ENCODE data around the gene NAPSA.
A peak's percentile ranks its signal among the peaks of the same experiment; 100 is the strongest.

Gene NAPSA

GRCh38 chr19:50368649-50369570, 3.5 kb upstream of the NAPSA start:
- H3K9me3 ChIP-seq (ENCODE audit: insufficient read depth, low read length): no peaks in the 10 kb centered on the region
- TF ChIP-seq CTCF (IDR thresholded peaks at IDR 0.05; ENCODE audit: low read depth, low read length) (peak; percentile 83), EZH2phosphoT487 (IDR thresholded peaks at IDR 0.05; ENCODE audit: low read depth) (no peak)
- H3K4me2 ChIP-seq (ENCODE audit: low read length): peak overlapping the region; percentile 88
- no peaks in the 10 kb centered on the region for H3K27me3 ChIP-seq (ENCODE audit: low read depth, low read length)
- H3K9ac ChIP-seq (ENCODE audit: low read length): peak overlapping the region; percentile 90
- no peaks in the 10 kb centered on the region; the same call in 1 of the 2 replicates for H3K79me2 ChIP-seq (ENCODE audit: low read length)
- H2AFZ ChIP-seq (ENCODE audit: low read depth, low read length): peak overlapping the region; percentile 88
- peaks cover 32% of the 10 kb centered on the region for H3K4me1 ChIP-seq (ENCODE audit: low read length)
- H3K36me3 ChIP-seq (replicated peaks; ENCODE audit: low read depth, low read length): no peaks in the 10 kb centered on the region
- H3K27ac ChIP-seq (ENCODE audit: low read length): peak overlapping the region; percentile 57
- peak overlapping the region; percentile 82 for H3K4me3 ChIP-seq (ENCODE audit: low read length)
- no peaks in the 10 kb centered on the region for H4K20me1 ChIP-seq (ENCODE audit: insufficient read depth, low read length)

- Histone ChIP-seq H3K4me3 (ENCODE audit: low read length) (no peak overlapping the region), H3K36me3 (replicated peaks; ENCODE audit: low read depth, low read length) (peaks cover 8% of the 10 kb centered on the region), H4K20me1 (ENCODE audit: insufficient read depth, low read length) (no peaks in the 10 kb centered on the region), H3K27ac (ENCODE audit: low read length) (no peak overlapping the region), H3K4me1 (ENCODE audit: low read length) (peaks cover 65% of the 10 kb centered on the region), H3K4me2 (ENCODE audit: low read length) (no peak overlapping the region), H3K27me3 (ENCODE audit: low read depth, low read length) (no peaks in the 10 kb centered on the region), H2AFZ (ENCODE audit: low read depth, low read length) (no peak overlapping the region), H3K79me2 (ENCODE audit: low read length) (no peaks in the 10 kb centered on the region; the same call in 1 of the 2 replicates), H3K9me3 (ENCODE audit: insufficient read depth, low read length) (no peaks in the 10 kb centered on the region), H3K9ac (ENCODE audit: low read length) (no peak overlapping the region)
- TF ChIP-seq EZH2phosphoT487 (IDR thresholded peaks at IDR 0.05; ENCODE audit: low read depth): no peak
Measured at GRCh38 chr19:50362656-50363424, 2.6 kb downstream of the NAPSA start.

GRCh38 chr19:50362030-50362412, 3.4 kb downstream of the NAPSA start:
- no peak overlapping the region for H3K27ac ChIP-seq (ENCODE audit: low read length)
- no peaks in the 10 kb centered on the region for H3K9me3 ChIP-seq (ENCODE audit: insufficient read depth, low read length)
- H3K4me1 ChIP-seq (ENCODE audit: low read length): peaks cover 59% of the 10 kb centered on the region
- H3K27me3 ChIP-seq (ENCODE audit: low read depth, low read length): no peaks in the 10 kb centered on the region
- H4K20me1 ChIP-seq (ENCODE audit: insufficient read depth, low read length): no peaks in the 10 kb centered on the region
- no peak overlapping the region for H3K9ac ChIP-seq (ENCODE audit: low read length)
- no peaks in the 10 kb centered on the region; the same call in 1 of the 2 replicates for H3K79me2 ChIP-seq (ENCODE audit: low read length)
- peaks cover 8% of the 10 kb centered on the region for H3K36me3 ChIP-seq (replicated peaks; ENCODE audit: low read depth, low read length)
- no peak overlapping the region for H2AFZ ChIP-seq (ENCODE audit: low read depth, low read length)
- no peak for TF ChIP-seq CTCF (IDR thresholded peaks at IDR 0.05; ENCODE audit: low read depth, low read length)
- TF ChIP-seq EZH2phosphoT487 (IDR thresholded peaks at IDR 0.05; ENCODE audit: low read depth): no peak
- H3K4me3 ChIP-seq (ENCODE audit: low read length): no peak overlapping the region
- no peak overlapping the region for H3K4me2 ChIP-seq (ENCODE audit: low read length)

- H4K20me1 ChIP-seq (ENCODE audit: insufficient read depth, low read length): no peaks in the 10 kb centered on the region
- H3K4me2 ChIP-seq (ENCODE audit: low read length): no peak overlapping the region
- H3K9me3 ChIP-seq (ENCODE audit: insufficient read depth, low read length): no peaks in the 10 kb centered on the region
- no peak overlapping the region for H3K9ac ChIP-seq (ENCODE audit: low read length)
- peaks cover 63% of the 10 kb centered on the region for H3K4me1 ChIP-seq (ENCODE audit: low read length)
- no peak overlapping the region for H3K4me3 ChIP-seq (ENCODE audit: low read length)
- TF ChIP-seq CTCF (IDR thresholded peaks at IDR 0.05; ENCODE audit: low read depth, low read length): no peak
- TF ChIP-seq EZH2phosphoT487 (IDR thresholded peaks at IDR 0.05; ENCODE audit: low read depth): no peak
- no peak overlapping the region for H2AFZ ChIP-seq (ENCODE audit: low read depth, low read length)
- peaks cover 8% of the 10 kb centered on the region for H3K36me3 ChIP-seq (replicated peaks; ENCODE audit: low read depth, low read length)
- no peaks in the 10 kb centered on the region; the same call in 1 of the 2 replicates for H3K79me2 ChIP-seq (ENCODE audit: low read length)
- H3K27ac ChIP-seq (ENCODE audit: low read length): no peak overlapping the region
- no peaks in the 10 kb centered on the region for H3K27me3 ChIP-seq (ENCODE audit: low read depth, low read length)
Measured at GRCh38 chr19:50361290-50362029, 4.0 kb downstream of the NAPSA start.
